Measurements from ENCODE around the gene C10orf88. TPM values are rescaled to one million over a fixed set of nuclear protein-coding genes. Genes with fewer than 3 reads are reported as not detected.

Gene C10orf88
- total and polyA plus RNA-seq, 2 of the 13 experiments (the other 11 are each of a cell fraction or from before 2014, with no cell fraction given) = 4.6 to 11.8 TPM

DNA sequence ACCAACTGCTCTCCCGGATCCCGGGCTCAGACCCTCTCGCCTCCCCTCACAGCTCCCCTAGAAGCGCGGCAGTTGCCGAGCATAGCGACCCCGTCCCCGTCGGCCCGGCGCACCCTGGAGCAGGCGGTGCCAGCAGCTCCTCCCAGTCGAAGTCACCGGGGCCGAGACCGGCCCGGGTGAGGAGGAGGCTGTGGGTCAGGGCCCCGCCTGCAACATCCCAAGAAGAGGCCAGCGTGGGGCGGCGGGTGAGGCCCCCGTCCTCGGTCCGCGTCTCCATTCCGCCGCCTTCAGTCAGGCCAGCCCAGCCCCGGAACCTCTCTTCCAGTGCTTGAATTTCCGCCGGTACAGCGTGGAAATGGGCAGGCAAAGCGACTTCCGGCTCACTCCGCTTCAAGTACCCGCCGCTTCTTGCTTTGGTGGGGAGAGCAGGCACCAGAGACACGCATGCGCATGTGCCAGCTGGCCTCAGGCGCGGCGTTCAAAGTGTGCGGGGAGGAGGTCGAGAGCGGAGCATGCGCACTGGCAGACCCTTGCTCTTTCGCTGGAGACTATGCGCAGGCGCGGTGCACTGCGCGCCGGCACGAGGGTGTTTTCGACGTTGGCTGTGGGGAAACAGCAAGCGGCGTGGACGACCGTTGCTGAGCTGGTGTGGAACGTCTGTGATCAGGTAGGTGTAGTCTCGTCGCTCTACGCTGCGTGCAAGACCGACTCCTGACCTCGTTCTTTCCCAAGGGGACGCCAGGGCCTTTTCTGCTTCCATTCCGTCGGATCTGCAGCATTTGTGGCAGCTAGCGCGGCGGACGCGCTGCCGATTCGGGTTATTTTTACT, at the start of gene C10orf88 (continued):
- TF ChIP-seq, protein P1, sequence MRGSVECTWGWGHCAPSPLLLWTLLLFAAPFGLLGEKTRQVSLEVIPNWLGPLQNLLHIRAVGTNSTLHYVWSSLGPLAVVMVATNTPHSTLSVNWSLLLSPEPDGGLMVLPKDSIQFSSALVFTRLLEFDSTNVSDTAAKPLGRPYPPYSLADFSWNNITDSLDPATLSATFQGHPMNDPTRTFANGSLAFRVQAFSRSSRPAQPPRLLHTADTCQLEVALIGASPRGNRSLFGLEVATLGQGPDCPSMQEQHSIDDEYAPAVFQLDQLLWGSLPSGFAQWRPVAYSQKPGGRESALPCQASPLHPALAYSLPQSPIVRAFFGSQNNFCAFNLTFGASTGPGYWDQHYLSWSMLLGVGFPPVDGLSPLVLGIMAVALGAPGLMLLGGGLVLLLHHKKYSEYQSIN (CRISPR knock-in tag; IDR thresholded peaks at IDR 0.05; ENCODE audit: borderline replicate concordance) = no peak
- TF ChIP-seq HMG20A (CRISPR knock-in tag; IDR thresholded peaks at IDR 0.05; ENCODE audit: borderline replicate concordance) (peak; percentile 26; the same call in 1 of the 2 replicates), ZMAT3 (CRISPR knock-in tag; conservative IDR thresholded peaks at IDR 0.05) (peak; percentile 86), NR0B2 (CRISPR knock-in tag; IDR thresholded peaks at IDR 0.05) (peak; percentile 96), ZNF781 (CRISPR knock-in tag; IDR thresholded peaks at IDR 0.05; ENCODE audit: borderline replicate concordance, not compliant biosample characterization) (peak; percentile 96), RELA (CRISPR knock-in tag; IDR thresholded peaks at IDR 0.05) (no peak), SALL1 (CRISPR knock-in tag; IDR thresholded peaks at IDR 0.05) (peak; percentile 95), HOXA7 (CRISPR knock-in tag; IDR thresholded peaks at IDR 0.05) (no peak), ZBTB21 (CRISPR knock-in tag; IDR thresholded peaks at IDR 0.05) (peak; percentile 49; the same call in 1 of the 2 replicates), ZFP41 (CRISPR knock-in tag; IDR thresholded peaks at IDR 0.05; ENCODE audit: borderline replicate concordance) (peak; percentile 96; the same call in 1 of the 2 replicates), ZNF749 (CRISPR knock-in tag; IDR thresholded peaks at IDR 0.05; ENCODE audit: borderline replicate concordance) (no peak), ZNF644 (CRISPR knock-in tag; IDR thresholded peaks at IDR 0.05; ENCODE audit: low read depth) (no peak), KLF13 (CRISPR knock-in tag; IDR thresholded peaks at IDR 0.05) (peak; percentile 34; the same call in 1 of the 2 replicates), ZNF251 (CRISPR knock-in tag; IDR thresholded peaks at IDR 0.05) (peak; percentile 90; the same call in 1 of the 2 replicates), PLRG1 (conservative IDR thresholded peaks at IDR 0.05) (no peak), EED (CRISPR knock-in tag; IDR thresholded peaks at IDR 0.05) (peak; percentile 94), MYC (CRISPR knock-in tag; IDR thresholded peaks at IDR 0.05; ENCODE audit: borderline replicate concordance) (peak; percentile 73; the same call in 1 of the 2 replicates)
- TF ChIP-seq, protein P2, sequence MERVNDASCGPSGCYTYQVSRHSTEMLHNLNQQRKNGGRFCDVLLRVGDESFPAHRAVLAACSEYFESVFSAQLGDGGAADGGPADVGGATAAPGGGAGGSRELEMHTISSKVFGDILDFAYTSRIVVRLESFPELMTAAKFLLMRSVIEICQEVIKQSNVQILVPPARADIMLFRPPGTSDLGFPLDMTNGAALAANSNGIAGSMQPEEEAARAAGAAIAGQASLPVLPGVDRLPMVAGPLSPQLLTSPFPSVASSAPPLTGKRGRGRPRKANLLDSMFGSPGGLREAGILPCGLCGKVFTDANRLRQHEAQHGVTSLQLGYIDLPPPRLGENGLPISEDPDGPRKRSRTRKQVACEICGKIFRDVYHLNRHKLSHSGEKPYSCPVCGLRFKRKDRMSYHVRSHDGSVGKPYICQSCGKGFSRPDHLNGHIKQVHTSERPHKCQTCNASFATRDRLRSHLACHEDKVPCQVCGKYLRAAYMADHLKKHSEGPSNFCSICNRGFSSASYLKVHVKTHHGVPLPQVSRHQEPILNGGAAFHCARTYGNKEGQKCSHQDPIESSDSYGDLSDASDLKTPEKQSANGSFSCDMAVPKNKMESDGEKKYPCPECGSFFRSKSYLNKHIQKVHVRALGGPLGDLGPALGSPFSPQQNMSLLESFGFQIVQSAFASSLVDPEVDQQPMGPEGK (CRISPR knock-in tag; IDR thresholded peaks at IDR 0.05) = peak; percentile 87
- TF ChIP-seq, protein P3, sequence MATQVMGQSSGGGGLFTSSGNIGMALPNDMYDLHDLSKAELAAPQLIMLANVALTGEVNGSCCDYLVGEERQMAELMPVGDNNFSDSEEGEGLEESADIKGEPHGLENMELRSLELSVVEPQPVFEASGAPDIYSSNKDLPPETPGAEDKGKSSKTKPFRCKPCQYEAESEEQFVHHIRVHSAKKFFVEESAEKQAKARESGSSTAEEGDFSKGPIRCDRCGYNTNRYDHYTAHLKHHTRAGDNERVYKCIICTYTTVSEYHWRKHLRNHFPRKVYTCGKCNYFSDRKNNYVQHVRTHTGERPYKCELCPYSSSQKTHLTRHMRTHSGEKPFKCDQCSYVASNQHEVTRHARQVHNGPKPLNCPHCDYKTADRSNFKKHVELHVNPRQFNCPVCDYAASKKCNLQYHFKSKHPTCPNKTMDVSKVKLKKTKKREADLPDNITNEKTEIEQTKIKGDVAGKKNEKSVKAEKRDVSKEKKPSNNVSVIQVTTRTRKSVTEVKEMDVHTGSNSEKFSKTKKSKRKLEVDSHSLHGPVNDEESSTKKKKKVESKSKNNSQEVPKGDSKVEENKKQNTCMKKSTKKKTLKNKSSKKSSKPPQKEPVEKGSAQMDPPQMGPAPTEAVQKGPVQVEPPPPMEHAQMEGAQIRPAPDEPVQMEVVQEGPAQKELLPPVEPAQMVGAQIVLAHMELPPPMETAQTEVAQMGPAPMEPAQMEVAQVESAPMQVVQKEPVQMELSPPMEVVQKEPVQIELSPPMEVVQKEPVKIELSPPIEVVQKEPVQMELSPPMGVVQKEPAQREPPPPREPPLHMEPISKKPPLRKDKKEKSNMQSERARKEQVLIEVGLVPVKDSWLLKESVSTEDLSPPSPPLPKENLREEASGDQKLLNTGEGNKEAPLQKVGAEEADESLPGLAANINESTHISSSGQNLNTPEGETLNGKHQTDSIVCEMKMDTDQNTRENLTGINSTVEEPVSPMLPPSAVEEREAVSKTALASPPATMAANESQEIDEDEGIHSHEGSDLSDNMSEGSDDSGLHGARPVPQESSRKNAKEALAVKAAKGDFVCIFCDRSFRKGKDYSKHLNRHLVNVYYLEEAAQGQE (IDR thresholded peaks at IDR 0.05; ENCODE audit: borderline replicate concordance in 1 of 2, low read depth in 1 of 2, low read length in 2 of 2) = peak in 1 of 2 experiments; percentile 45; a peak in 1 of 4 replicates
- TF ChIP-seq, protein P4, sequence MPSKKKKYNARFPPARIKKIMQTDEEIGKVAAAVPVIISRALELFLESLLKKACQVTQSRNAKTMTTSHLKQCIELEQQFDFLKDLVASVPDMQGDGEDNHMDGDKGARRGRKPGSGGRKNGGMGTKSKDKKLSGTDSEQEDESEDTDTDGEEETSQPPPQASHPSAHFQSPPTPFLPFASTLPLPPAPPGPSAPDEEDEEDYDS (CRISPR knock-in tag; IDR thresholded peaks at IDR 0.05) = peak; percentile 79

Measured in HepG2 (cell line).